Prostate gland (tissue), 2 donors: ENCODE measurements around the gene INTS12. TPM values are rescaled to one million over a fixed set of nuclear protein-coding genes. Genes with fewer than 3 reads are reported as not detected.
A peak's percentile ranks its signal among the peaks of the same experiment; 100 is the strongest.

ENCODE experiments used
- DNase-seq: peaks from one replicate; pipeline ENCODE4 v3.0.0-alpha.2; 2019; ENCODE audit warnings: low spot score
- H3K27ac ChIP-seq, 2 donors: fragments of 200-600 bp; sonication (generic); 2 replicates each; pipeline ENCODE4 v1.5.1; 2017 to 2019
- H3K27me3 ChIP-seq: fragments of 200-600 bp; sonication (generic); replicated peaks from 2 replicates; pipeline ENCODE4 v1.5.1; 2019; ENCODE audit not compliant: insufficient read depth
- H3K36me3 ChIP-seq, 2 donors: fragments of 200-600 bp; sonication (generic); 1 replicate in 1 of 2; 2 replicates in 1 of 2; pipeline versions ENCODE4 v1.5.1 to v1.8.1; 2017 to 2019
- H3K4me1 ChIP-seq: fragments of 200-600 bp; sonication (generic); replicated peaks from 2 replicates; pipeline ENCODE4 v1.5.1; 2019
- H3K4me3 ChIP-seq, 2 donors: fragments of 200-600 bp; sonication (generic); 2 replicates each; pipeline ENCODE4 v1.5.1; 2017 to 2019
- H3K9me3 ChIP-seq: fragments of 200-600 bp; sonication (generic); 2 replicates; pipeline ENCODE4 v1.5.1; 2017
- CTCF ChIP-seq, 4 experiments: fragments of 200-600 bp in 2 of 4; fragments of 450-650 bp in 2 of 4; sonication (generic) in 2 of 4; IDR thresholded peaks; 1 replicate in 3 of 4; 2 replicates in 1 of 4; pipeline ENCODE4 v1.5.1; 2016 to 2019; ENCODE audit warnings: antibody characterized with exemption in 4 of 4, mild to moderate bottlenecking in 2 of 4, moderate library complexity in 2 of 4
- POLR2A ChIP-seq: fragments of 450-650 bp; IDR thresholded peaks from one replicate; pipeline ENCODE4 v1.6.1; 2016; ENCODE audit warnings: antibody characterized with exemption, mild to moderate bottlenecking
- POLR2AphosphoS5 ChIP-seq: sonication (generic); formaldehyde crosslinking; IDR thresholded peaks from one replicate; pipeline ENCODE4 v1.6.1; 2017; ENCODE audit warnings: antibody characterized with exemption
- WGBS: methylation state at CpG from one replicate; pipeline ENCODE4 v1.1.5; 2018; 5-methylcytosine and 5-hydroxymethylcytosine counted together
- intact Hi-C: fragments of 100-400 bp; cut with DNase I; formaldehyde crosslinking; loops from one replicate; pipeline ENCODE4 v1.14.2; 2022
- total RNA-seq, 2 donors: library from RNA; depleted of rRNA; stranded (reverse); fragments of >200 nt; gene quantifications; one replicate each; pipeline ENCODE4 v1.1.0, GENCODE V29; 2016

INTS12 gene, protein sequence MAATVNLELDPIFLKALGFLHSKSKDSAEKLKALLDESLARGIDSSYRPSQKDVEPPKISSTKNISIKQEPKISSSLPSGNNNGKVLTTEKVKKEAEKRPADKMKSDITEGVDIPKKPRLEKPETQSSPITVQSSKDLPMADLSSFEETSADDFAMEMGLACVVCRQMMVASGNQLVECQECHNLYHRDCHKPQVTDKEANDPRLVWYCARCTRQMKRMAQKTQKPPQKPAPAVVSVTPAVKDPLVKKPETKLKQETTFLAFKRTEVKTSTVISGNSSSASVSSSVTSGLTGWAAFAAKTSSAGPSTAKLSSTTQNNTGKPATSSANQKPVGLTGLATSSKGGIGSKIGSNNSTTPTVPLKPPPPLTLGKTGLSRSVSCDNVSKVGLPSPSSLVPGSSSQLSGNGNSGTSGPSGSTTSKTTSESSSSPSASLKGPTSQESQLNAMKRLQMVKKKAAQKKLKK
- 10 to 100 TPM; 27.4 to 45.6 TPM for total RNA-seq

- DNase-seq, result peak; percentile 92
- peak within 1 kb of the TSS; percentile 89 to 92 for H3K27ac ChIP-seq
- TF ChIP-seq POLR2AphosphoS5, result peak; percentile 93
- TF ChIP-seq CTCF (IDR thresholded peaks at IDR 0.05), result peak in 1 of 4 experiments; percentile 24
- TF ChIP-seq POLR2A, result peak; percentile 56
- no peaks in the 10 kb centered on the region for H3K36me3 ChIP-seq
- under 1% methylated on average over 56 of the region's 63 CpGs for WGBS
- H3K27me3 ChIP-seq, result no peaks in the 10 kb centered on the region
- H3K4me3 ChIP-seq, result peak within 1 kb of the TSS; percentile 82 to 85
- no peaks in the 10 kb centered on the region for H3K9me3 ChIP-seq
- H3K4me1 ChIP-seq, result no peaks in the 10 kb centered on the region
- intact Hi-C loops, result loop anchor here (5.0 to 10.0 kb wide), 3 partner anchors 184 to 564 kb away; partner anchors contain the start of gene TET2
Observed at GRCh38 chr4:105708181-105709080, at the start of gene INTS12, which contains the start of gene GSTCD. Gene INTS12 (minus strand): TSS chr4:105708689. CDS start chr4:105700005, 8,684 bp downstream. Gene GSTCD (plus strand): TSS chr4:105708784. CDS start chr4:105717614, 8,830 bp downstream.

- TF ChIP-seq POLR2A (no peak), CTCF (IDR thresholded peaks at IDR 0.05) (no peak)
- no peak overlapping the region for H3K27ac ChIP-seq
- no peaks in the 10 kb centered on the region for H3K9me3 ChIP-seq
- intact Hi-C loops, result no loop called here
- no peak for DNase-seq
- no peaks in the 10 kb centered on the region for H3K4me1 ChIP-seq
- no peaks in the 10 kb centered on the region for H3K27me3 ChIP-seq
- no peak overlapping the region for H3K4me3 ChIP-seq
- H3K36me3 ChIP-seq, result no peaks in the 10 kb centered on the region
Observed at GRCh38 chr4:105755375-105755774, 46.9 kb upstream of the INTS12 start.

GRCh38 chr4:105753361-105753760 lies 44.9 kb upstream of the INTS12 start:
- TF ChIP-seq CTCF (IDR thresholded peaks at IDR 0.05), result no peak
- no peak for TF ChIP-seq POLR2A
- 62% methylated on average over 1 of the region's 1 CpG for WGBS
- intact Hi-C loops, result no loop called here

DNA sequence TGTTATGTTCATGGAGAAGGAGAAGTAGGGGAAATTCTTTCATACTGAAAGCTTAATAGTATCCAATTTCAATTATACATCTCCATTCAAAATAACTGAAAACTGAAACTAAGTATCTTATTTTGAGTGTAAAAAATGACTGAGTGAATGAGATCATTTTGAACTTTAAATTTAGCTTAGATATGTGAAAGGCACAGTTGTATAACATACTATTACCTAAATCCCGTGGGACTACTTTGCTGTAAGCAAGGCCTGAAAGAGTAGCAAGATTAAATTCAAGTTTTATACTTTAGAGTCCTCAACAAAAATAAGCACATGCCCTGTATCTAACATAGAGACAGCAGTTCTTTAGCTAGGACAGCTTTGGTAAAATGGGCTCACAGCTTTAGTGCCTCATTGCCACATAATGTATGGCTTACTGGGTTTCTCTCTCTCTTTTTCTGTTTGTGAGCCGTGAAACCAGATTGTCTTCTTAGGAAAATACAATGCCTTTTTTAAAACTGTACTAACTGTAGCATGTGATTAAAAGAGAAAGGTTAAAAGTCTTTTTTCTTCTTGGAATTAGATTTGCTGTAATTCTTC lies 43.3 kb upstream of the INTS12 start:
- WGBS, result 44% methylated on average over 2 of the region's 2 CpGs
- intact Hi-C loops, result no loop called here
- no peak overlapping the region for H3K4me3 ChIP-seq

More at GRCh38 chr4:105753361-105753760, 44.9 kb upstream of the INTS12 start:
- Histone ChIP-seq H3K4me3 (no peak overlapping the region), H3K27me3 (no peaks in the 10 kb centered on the region), H3K9me3 (no peaks in the 10 kb centered on the region), H3K27ac (no peak overlapping the region), H3K36me3 (no peaks in the 10 kb centered on the region), H3K4me1 (no peaks in the 10 kb centered on the region)
- no peak for DNase-seq

More for the DNA sequence above, 43.3 kb upstream of the INTS12 start:
- DNase-seq, result no peak
- no peaks in the 10 kb centered on the region for H3K9me3 ChIP-seq
- H3K27me3 ChIP-seq, result no peaks in the 10 kb centered on the region
- H3K27ac ChIP-seq, result no peak overlapping the region
- no peaks in the 10 kb centered on the region for H3K36me3 ChIP-seq
- no peak for TF ChIP-seq POLR2AphosphoS5
- no peak for TF ChIP-seq POLR2A
- TF ChIP-seq CTCF (IDR thresholded peaks at IDR 0.05), result no peak
- H3K4me1 ChIP-seq, result no peaks in the 10 kb centered on the region
